ENCODE measurements around the gene CCDC144A. TPM values are rescaled to one million over a fixed set of nuclear protein-coding genes. Genes with fewer than 3 reads are reported as not detected.
"Not testable (repeated sequence)": the region's sequence is repeated elsewhere in the genome, so short reads cannot be mapped to it uniquely, and the experiment has no call there.

Gene CCDC144A
- total and polyA plus RNA-seq, 10 donors, result 0.09 to 14.3 (median 2.2) TPM

DNA sequence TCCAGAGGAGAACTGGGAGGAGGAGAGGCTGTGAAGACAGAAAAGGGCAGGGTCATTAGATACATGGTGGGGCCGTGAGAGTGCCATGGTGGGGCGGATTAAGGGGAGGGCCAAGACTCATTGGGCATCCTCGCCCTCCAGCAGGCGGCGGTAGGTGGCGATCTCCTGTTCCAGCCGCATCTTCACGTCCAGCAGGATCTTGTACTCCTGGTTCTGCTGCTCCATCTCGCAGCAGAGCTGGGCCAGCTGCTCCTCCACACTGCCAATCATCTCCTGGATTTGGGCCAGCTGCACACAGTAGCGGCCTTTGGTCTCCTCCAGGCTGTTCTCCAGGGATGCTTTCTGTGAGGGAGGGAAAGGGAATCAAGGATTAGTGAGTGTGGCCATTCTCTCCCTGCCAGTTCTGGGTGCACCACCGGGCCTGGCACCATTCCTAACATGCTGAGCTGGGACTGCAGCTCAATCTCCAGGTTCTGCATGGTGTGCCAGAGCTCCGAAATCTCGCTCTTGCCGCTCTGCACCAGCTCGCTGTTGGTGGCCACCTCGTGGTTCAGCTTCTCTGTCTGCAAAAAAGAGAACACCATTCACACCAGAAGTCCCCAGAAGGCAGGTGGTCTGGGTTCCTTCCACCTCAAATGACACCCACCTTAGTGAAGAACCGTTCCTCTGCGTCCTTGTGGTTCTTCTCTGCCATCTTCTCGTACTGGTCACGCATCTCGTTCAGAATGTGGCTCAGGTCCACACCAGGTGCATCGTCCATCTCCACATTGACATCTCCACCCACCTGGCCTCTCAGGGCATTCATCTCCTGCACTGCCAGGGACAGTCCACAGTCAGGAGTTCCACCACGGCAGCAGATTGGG, 129.0 kb downstream of the CCDC144A start:
- TF ChIP-seq POLR2AphosphoS5 (IDR thresholded peaks at IDR 0.05) (no peak), POLR2A (IDR thresholded peaks at IDR 0.05) (no peak)
- TF ChIP-seq, protein P1, sequence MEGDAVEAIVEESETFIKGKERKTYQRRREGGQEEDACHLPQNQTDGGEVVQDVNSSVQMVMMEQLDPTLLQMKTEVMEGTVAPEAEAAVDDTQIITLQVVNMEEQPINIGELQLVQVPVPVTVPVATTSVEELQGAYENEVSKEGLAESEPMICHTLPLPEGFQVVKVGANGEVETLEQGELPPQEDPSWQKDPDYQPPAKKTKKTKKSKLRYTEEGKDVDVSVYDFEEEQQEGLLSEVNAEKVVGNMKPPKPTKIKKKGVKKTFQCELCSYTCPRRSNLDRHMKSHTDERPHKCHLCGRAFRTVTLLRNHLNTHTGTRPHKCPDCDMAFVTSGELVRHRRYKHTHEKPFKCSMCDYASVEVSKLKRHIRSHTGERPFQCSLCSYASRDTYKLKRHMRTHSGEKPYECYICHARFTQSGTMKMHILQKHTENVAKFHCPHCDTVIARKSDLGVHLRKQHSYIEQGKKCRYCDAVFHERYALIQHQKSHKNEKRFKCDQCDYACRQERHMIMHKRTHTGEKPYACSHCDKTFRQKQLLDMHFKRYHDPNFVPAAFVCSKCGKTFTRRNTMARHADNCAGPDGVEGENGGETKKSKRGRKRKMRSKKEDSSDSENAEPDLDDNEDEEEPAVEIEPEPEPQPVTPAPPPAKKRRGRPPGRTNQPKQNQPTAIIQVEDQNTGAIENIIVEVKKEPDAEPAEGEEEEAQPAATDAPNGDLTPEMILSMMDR (IDR thresholded peaks at IDR 0.05 in 8 of 11, conservative IDR thresholded peaks at IDR 0.05 in 3 of 11), result no peak
- no peaks in the 10 kb centered on the region for H3K9me3 ChIP-seq
- H3K27ac ChIP-seq, result no peak overlapping the region
- 69 to 82% (median 77%) methylated on average over 20 to 23 of the region's 23 CpGs for WGBS, 5 donors
- no peak overlapping the region for H3K4me3 ChIP-seq
- no peaks in the 10 kb centered on the region for H3K36me3 ChIP-seq
- intact Hi-C loops (cut with DNase I; ENCODE audit: low total_unique reads), result no loop called here
- H3K4me1 ChIP-seq, result peaks cover 0 to 5% (median 0%) of the 10 kb centered on the region in 6 donors
- DNase-seq, result no peak
- H3K27me3 ChIP-seq (replicated peaks in 1 of 7), result peaks cover 0 to 28% (median 0%) of the 10 kb centered on the region in 7 donors

DNA sequence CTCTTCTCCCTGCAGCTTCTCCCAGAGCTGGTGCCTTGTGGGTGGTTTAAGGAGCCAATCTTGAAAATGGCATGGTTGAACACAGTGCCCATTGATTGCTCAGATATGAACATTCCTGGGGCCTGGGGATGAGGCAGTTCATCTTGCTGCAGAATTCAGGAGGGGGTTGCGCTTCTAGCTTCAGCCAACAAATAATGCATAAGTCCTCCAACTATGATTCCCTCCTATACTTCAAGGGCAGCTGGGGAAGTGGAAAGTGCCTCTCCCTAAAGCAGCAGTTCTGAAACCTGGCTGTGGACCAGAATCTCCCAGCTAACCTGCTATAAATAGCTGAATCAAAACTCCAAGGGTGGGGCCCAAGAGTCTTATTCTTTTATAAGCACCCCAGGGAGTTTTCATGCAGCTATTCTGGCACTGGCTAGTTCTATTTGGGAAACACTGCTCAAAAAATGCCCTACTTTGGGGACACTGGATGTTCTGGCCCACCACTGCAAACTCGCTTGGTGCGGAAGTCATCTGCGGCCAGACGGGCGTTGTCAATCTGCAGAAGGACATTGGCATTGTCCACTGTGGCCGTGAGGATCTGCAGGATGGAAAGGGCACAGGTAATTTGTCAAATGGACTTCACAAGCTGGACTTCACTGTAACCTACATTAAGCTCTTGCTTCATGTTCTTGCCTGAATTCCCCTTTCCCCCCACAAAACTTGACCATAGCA, 130.3 kb downstream of the CCDC144A start:
- Histone ChIP-seq H3K9me3 (no peaks in the 10 kb centered on the region), H3K27ac (no peak overlapping the region), H3K4me1 (peaks cover 0 to 5% (median 0%) of the 10 kb centered on the region in 6 donors), H3K36me3 (no peaks in the 10 kb centered on the region), H3K27me3 (replicated peaks in 1 of 7) (peaks cover 0 to 18% (median 0%) of the 10 kb centered on the region in 7 donors), H3K4me3 (no peak overlapping the region)
- no peak for DNase-seq
- intact Hi-C loops (cut with DNase I; ENCODE audit: low total_unique reads), result no loop called here
- WGBS, 5 donors, result 65 to 82% (median 70%) methylated on average over 6 to 7 of the region's 7 CpGs
- no peak for TF ChIP-seq POLR2A (IDR thresholded peaks at IDR 0.05)
- TF ChIP-seq POLR2AphosphoS5 (IDR thresholded peaks at IDR 0.05), result no peak
- TF ChIP-seq, protein P1 (IDR thresholded peaks at IDR 0.05 in 8 of 11, conservative IDR thresholded peaks at IDR 0.05 in 3 of 11), result no peak

DNA sequence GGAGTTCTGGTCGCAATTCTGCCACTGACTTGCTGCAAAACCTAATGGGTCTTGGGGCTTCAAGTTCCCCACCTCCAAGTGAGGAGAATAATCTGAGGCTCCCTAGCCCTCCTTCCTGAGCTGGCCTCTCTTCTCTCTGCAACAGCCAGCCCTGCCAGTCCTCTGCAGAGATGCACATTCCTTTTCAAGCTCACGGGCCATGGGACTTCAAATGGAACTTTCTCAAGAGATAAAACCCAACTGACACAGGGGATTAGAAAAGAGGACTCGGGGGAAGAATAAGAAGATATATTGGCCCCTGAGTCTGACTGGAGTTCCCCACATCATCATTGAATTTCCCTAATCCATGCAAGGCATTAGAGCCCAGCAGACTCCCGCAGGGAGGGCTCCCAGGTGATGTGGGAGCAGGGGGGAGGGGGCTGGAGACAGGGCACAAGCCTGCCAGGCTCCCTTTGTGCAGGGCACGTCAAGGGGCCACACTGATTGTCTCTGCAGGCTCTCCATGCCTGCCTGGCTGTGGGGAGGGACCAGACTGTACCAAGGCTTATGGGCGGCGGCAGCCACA, 131.0 kb downstream of the CCDC144A start:
- peaks cover 0 to 13% (median 0%) of the 10 kb centered on the region in 7 donors for H3K27me3 ChIP-seq (replicated peaks in 1 of 7)
- H3K36me3 ChIP-seq, result no peaks in the 10 kb centered on the region
- peaks cover 0 to 5% (median 0%) of the 10 kb centered on the region in 6 donors for H3K4me1 ChIP-seq
- no peak for TF ChIP-seq POLR2AphosphoS5 (IDR thresholded peaks at IDR 0.05)
- no peak for TF ChIP-seq POLR2A (IDR thresholded peaks at IDR 0.05)
- TF ChIP-seq, protein P1 (IDR thresholded peaks at IDR 0.05 in 8 of 11, conservative IDR thresholded peaks at IDR 0.05 in 3 of 11), result no peak
- H3K27ac ChIP-seq, result no peak overlapping the region
- intact Hi-C loops (cut with DNase I; ENCODE audit: low total_unique reads), result no loop called here
- 52 to 62% (median 60%) methylated on average over 4 to 5 of the region's 7 CpGs for WGBS, 5 donors
- no peak for DNase-seq
- H3K4me3 ChIP-seq, result no peak overlapping the region
- H3K9me3 ChIP-seq, result peaks cover 0 to 5% (median 0%) of the 10 kb centered on the region in 8 donors

DNA sequence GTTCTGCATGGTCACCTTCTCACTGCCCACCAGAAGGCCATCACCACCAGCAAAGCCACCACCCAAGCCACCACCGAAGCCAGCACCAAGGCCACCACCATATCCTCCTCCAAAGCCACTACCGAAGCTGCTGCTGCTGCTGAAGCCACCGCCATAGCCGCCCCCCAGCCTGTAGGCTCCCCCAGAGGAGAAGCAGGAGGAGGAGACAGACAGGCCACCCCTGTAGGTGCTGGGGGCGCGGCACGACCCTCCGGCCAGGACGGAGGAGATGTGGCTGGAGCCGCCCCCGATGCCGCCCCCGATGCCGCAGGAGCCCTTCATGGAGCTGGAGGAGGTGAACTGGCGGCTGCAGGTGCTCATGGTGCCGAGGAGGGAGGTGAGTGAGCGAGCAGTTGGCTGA, 132.1 kb downstream of the CCDC144A start:
- H3K27me3 ChIP-seq (replicated peaks in 1 of 7), result peaks cover 0 to 13% (median 0%) of the 10 kb centered on the region in 7 donors
- H3K27ac ChIP-seq; intact Hi-C loops (cut with DNase I; ENCODE audit: low total_unique reads); DNase-seq; H3K4me1 ChIP-seq; H3K4me3 ChIP-seq; H3K36me3 ChIP-seq: not testable (repeated sequence)
- 50 to 87% (median 87%) methylated on average over 2 to 14 of the region's 17 CpGs; no CpG with 5 or more reads in 1 of the 5 donors for WGBS, 5 donors
- peaks cover 0 to 13% (median 5%) of the 10 kb centered on the region in 8 donors for H3K9me3 ChIP-seq

DNA sequence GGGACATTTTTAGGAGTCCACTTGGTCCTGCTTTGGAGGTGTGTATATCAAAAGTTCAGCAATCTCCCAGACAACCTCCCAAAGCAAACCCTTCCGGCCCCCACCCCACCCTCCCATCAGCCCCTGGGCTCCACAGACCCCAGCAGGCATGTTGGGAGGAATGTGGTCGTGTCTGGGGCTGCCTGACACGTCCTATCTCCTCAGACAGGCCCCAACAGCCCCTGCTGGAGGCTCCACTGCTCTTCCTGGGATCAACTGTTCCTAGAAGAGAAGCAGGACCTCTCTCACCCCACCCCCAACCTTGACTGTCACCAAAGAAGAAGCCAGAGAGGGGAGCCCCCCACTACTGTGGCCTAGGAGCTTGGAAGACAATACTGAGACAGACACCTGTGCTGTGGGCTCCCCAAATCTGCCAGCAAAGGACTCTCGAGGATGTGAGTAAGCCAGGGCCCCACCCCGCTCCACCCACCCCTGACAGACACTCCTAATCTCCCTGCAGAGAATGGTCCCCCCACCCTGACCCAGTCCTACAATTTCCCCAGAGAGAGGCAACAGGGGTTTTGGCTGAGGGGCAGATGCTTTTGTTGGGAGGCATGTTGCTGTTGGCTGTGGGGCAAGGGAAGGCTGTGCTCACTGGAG, 133.8 kb downstream of the CCDC144A start:
- WGBS, 5 donors, result 69 to 79% methylated on average over 3 of the region's 5 CpGs; no CpG with 5 or more reads in 3 of the 5 donors
- H3K4me3 ChIP-seq; DNase-seq; H3K36me3 ChIP-seq; H3K27ac ChIP-seq; H3K4me1 ChIP-seq; intact Hi-C loops (cut with DNase I; ENCODE audit: low total_unique reads); H3K27me3 ChIP-seq (replicated peaks in 1 of 7): not testable (repeated sequence)
- peaks cover 0 to 20% (median 6%) of the 10 kb centered on the region in 8 donors for H3K9me3 ChIP-seq
